CD4-positive, alpha-beta T cell treated with Interleukin-1 beta for 1 hour (primary cell): ENCODE measurements around the gene MTHFD2L.

Experiments used
- DNase-seq, 2 donors: peaks; one replicate each; pipeline ENCODE4 v3.0.0-alpha.2; 2020 to 2022

MTHFD2L gene

DNA sequence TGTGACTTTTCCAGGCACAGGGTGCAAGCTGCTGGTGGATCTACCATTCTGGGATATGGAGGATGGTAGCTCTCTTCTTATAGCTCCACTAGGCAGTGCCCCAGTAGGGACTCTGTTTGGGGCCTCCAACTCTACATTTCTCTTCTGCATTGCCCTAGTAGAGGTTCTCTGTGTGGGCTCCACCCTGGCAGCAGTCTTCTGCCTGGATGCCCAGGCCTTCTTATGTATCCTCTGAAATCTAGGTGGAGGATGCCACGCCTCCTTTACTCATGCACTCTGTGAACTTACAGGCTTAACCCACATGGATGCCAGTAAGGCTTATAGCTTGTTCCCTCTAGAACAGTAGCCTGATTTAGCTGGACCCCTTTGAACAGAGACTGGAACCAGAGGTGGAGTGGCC, 186.1 kb downstream of the MTHFD2L start:
- DNase-seq, result no peak
